GM23248 (cell line): ENCODE measurements around the gene P2RY11. TPM values are rescaled to one million over a fixed set of nuclear protein-coding genes. Genes with fewer than 3 reads are reported as not detected.

ENCODE experiments used
- DNase-seq: peaks from one replicate; pipeline ENCODE4 v3.0.0-alpha.2; 2015
- H2AFZ ChIP-seq: fragments of 200-600 bp; sonication (generic); 2 replicates; pipeline ENCODE4 v1.6.1; 2016; ENCODE audit warnings: antibody characterized with exemption
- H3F3A ChIP-seq: fragments of 200-600 bp; sonication (generic); 2 replicates; pipeline ENCODE4 v1.6.1; 2016; ENCODE audit warnings: mild to moderate bottlenecking, antibody characterized with exemption, mixed run types; ENCODE audit not compliant: insufficient read depth
- H3K27ac ChIP-seq: fragments of 200-600 bp; sonication (generic); 2 replicates; pipeline ENCODE4 v1.5.1; 2016; ENCODE audit warnings: mild to moderate bottlenecking
- H3K27me3 ChIP-seq: fragments of 200-600 bp; sonication (generic); replicated peaks from 2 replicates; pipeline ENCODE4 v1.6.1; 2016; ENCODE audit warnings: mild to moderate bottlenecking; ENCODE audit not compliant: insufficient read depth
- H3K36me3 ChIP-seq: fragments of 200-600 bp; sonication (generic); 2 replicates; pipeline ENCODE4 v1.6.1; 2016; ENCODE audit warnings: low read depth, mild to moderate bottlenecking
- H3K4me1 ChIP-seq: fragments of 200-600 bp; sonication (generic); 2 replicates; pipeline ENCODE4 v1.6.1; 2016; ENCODE audit warnings: mild to moderate bottlenecking; ENCODE audit not compliant: insufficient read depth
- H3K4me2 ChIP-seq: fragments of 200-600 bp; sonication (generic); one replicate; pipeline ENCODE4 v1.6.1; 2016; ENCODE audit warnings: mild to moderate bottlenecking; ENCODE audit not compliant: unreplicated experiment
- H3K4me3 ChIP-seq: fragments of 200-600 bp; sonication (generic); 2 replicates; pipeline ENCODE4 v1.5.1; 2016; ENCODE audit warnings: mild to moderate bottlenecking
- H3K79me2 ChIP-seq: fragments of 200-600 bp; sonication (generic); 2 replicates; pipeline ENCODE4 v1.6.1; 2016; ENCODE audit warnings: mild to moderate bottlenecking; ENCODE audit not compliant: insufficient read depth
- H3K9ac ChIP-seq: fragments of 200-600 bp; sonication (generic); 2 replicates; pipeline ENCODE4 v1.6.1; 2016; ENCODE audit warnings: mild to moderate bottlenecking
- H3K9me2 ChIP-seq: fragments of 200-600 bp; sonication (generic); 2 replicates; pipeline ENCODE4 v1.6.1; 2016; ENCODE audit warnings: mixed run types, mild to moderate bottlenecking, moderate library complexity; ENCODE audit not compliant: insufficient read depth
- H3K9me3 ChIP-seq: fragments of 200-600 bp; sonication (generic); one replicate; pipeline ENCODE4 v1.6.1; 2017; ENCODE audit warnings: low read depth
- H4K20me1 ChIP-seq: fragments of 200-600 bp; sonication (generic); 2 replicates; pipeline ENCODE4 v1.6.0; 2016; ENCODE audit not compliant: insufficient read depth
- EZH2 ChIP-seq: fragments of 200-600 bp; sonication (generic); IDR thresholded peaks from 2 replicates; pipeline ENCODE4 v1.6.1; 2018; ENCODE audit warnings: antibody characterized with exemption, mild to moderate bottlenecking; ENCODE audit not compliant: insufficient read depth, poor library complexity, severe bottlenecking
- EZH2phosphoT487 ChIP-seq: fragments of 200-600 bp; sonication (generic); IDR thresholded peaks from 2 replicates; pipeline ENCODE4 v1.6.1; 2018; ENCODE audit warnings: antibody characterized with exemption, moderate library complexity, mild to moderate bottlenecking, low read depth; ENCODE audit not compliant: insufficient read depth
- whole genome bisulfite sequencing, 2 experiments: methylation state at CpG; one replicate each; pipeline ENCODE4 v1.1.6; 2015 to 2017; ENCODE audit warnings: low lambda C conversion rate in 2 of 2, low coverage in 1 of 2; ENCODE audit errors: missing lambda C conversion rate in 2 of 2; 5-methylcytosine and 5-hydroxymethylcytosine counted together
- in situ Hi-C: fragments of 300-500 bp; cut with MboI; formaldehyde crosslinking; loops from 2 replicates; pipeline ENCODE4 v1.15.0; 2020
- polyA plus RNA-seq: library from polyadenylated mRNA; unstranded; fragments of >200 nt; fragmentation: Nextera tagmentation; extraction: Ambion mirVana; gene quantifications from 2 replicates; pipeline ENCODE4 v1.2.1, GENCODE V29; 2016
- total RNA-seq: library from RNA; depleted of rRNA; stranded (reverse); fragments of >200 nt; shearing (Covaris generic); gene quantifications from 2 replicates; pipeline ENCODE4 v1.2.3, GENCODE V29; 2014

The P2RY11 gene
- total and polyA plus RNA-seq, 2 experiments from 2014 or later: 2.8 to 6.3 TPM

DNA sequence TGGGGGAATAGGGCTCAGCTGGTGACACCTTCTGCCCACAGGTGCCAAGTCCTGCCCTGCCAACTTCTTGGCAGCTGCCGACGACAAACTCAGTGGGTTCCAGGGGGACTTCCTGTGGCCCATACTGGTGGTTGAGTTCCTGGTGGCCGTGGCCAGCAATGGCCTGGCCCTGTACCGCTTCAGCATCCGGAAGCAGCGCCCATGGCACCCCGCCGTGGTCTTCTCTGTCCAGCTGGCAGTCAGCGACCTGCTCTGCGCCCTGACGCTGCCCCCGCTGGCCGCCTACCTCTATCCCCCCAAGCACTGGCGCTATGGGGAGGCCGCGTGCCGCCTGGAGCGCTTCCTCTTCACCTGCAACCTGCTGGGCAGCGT is 2.1 kb downstream of the P2RY11 start:
- in situ Hi-C loops: no loop called here
- H3K4me3 ChIP-seq: no peak overlapping the region
- H3K36me3 ChIP-seq: peaks cover 17% of the 10 kb centered on the region
- no peaks in the 10 kb centered on the region for H3K9me3 ChIP-seq
- H3K27ac ChIP-seq: no peak overlapping the region
- DNase-seq: peak; percentile 26
- H3K4me1 ChIP-seq: peaks cover 4% of the 10 kb centered on the region; the same call in 1 of the 2 replicates
- H3F3A ChIP-seq: peaks cover 30% of the 10 kb centered on the region
- no peak for TF ChIP-seq EZH2phosphoT487
- TF ChIP-seq EZH2: no peak
- H3K4me2 ChIP-seq: no peak overlapping the region
- H3K79me2 ChIP-seq: peaks cover 37% of the 10 kb centered on the region
- H3K9me2 ChIP-seq: no peaks in the 10 kb centered on the region
- no peak overlapping the region for H2AFZ ChIP-seq
- 62 to 73% methylated on average over 15 to 19 of the region's 19 CpGs for WGBS, 2 experiments
- no peaks in the 10 kb centered on the region for H3K27me3 ChIP-seq
- no peaks in the 10 kb centered on the region for H4K20me1 ChIP-seq
- no peak overlapping the region for H3K9ac ChIP-seq

DNA sequence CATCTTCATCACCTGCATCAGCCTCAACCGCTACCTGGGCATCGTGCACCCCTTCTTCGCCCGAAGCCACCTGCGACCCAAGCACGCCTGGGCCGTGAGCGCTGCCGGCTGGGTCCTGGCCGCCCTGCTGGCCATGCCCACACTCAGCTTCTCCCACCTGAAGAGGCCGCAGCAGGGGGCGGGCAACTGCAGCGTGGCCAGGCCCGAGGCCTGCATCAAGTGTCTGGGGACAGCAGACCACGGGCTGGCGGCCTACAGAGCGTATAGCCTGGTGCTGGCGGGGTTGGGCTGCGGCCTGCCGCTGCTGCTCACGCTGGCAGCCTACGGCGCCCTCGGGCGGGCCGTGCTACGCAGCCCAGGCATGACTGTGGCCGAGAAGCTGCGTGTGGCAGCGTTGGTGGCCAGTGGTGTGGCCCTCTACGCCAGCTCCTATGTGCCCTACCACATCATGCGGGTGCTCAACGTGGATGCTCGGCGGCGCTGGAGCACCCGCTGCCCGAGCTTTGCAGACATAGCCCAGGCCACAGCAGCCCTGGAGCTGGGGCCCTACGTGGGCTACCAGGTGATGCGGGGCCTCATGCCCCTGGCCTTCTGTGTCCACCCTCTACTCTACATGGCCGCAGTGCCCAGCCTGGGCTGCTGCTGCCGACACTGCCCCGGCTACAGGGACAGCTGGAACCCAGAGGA is 2.6 kb downstream of the P2RY11 start:
- no peaks in the 10 kb centered on the region for H4K20me1 ChIP-seq
- in situ Hi-C loops: no loop called here

DNA sequence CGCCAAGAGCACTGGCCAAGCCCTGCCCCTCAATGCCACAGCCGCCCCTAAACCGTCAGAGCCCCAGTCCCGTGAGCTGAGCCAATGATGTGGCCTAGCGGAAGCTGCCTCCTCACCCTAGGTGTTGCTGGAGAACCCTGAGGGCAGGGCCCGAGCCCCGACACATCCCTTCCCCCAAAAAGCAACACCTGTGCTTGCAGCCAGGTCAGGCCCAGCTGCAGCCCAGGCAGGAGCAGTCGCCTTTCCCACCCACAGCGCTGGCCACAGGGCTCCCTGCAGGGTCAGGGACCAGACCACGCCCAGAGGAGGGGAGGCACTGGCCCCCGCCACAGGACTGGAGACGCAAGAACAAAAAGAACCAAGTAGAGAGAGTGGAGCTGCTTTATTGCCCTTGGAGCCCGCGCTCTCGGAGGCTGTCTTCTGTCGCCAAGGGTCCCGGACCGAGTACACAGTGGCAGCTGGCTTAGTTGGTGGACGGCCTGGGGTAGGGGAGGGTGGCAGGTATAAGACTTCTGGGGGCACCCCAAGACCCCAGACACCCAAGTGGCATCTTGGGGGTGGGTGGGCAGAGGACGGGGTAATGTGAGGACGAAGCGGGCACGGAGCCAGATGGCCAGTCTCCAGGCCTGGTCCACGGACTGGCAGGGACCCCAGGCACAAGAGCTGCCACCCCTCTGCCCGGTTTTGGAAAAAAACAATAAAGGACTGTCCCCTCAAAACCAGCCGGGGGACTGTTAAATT is 3.3 kb downstream of the P2RY11 start:
- in situ Hi-C loops: no loop called here
- DNase-seq: peak; percentile 34
- H3K79me2 ChIP-seq: peaks cover 36% of the 10 kb centered on the region
- H4K20me1 ChIP-seq: no peaks in the 10 kb centered on the region
- TF ChIP-seq EZH2phosphoT487 (no peak), EZH2 (no peak)
- H3K4me3 ChIP-seq: no peak overlapping the region
- 79 to 82% methylated on average over 21 to 26 of the region's 26 CpGs for WGBS, 2 experiments
- no peaks in the 10 kb centered on the region for H3K9me3 ChIP-seq
- no peak overlapping the region for H3K9ac ChIP-seq
- no peak overlapping the region for H2AFZ ChIP-seq
- H3K27me3 ChIP-seq: no peaks in the 10 kb centered on the region
- H3K27ac ChIP-seq: no peak overlapping the region
- H3K4me2 ChIP-seq: no peak overlapping the region
- H3K4me1 ChIP-seq: peaks cover 4% of the 10 kb centered on the region; the same call in 1 of the 2 replicates
- peaks cover 30% of the 10 kb centered on the region for H3F3A ChIP-seq
- no peaks in the 10 kb centered on the region for H3K9me2 ChIP-seq
- peaks cover 9% of the 10 kb centered on the region; the same call in 1 of the 2 replicates for H3K36me3 ChIP-seq

More for the DNA sequence above, 2.6 kb downstream of the P2RY11 start:
- Histone ChIP-seq H3K36me3 (peaks cover 12% of the 10 kb centered on the region; the same call in 1 of the 2 replicates), H3K9me2 (no peaks in the 10 kb centered on the region), H3K9ac (no peak overlapping the region), H3K4me1 (peaks cover 4% of the 10 kb centered on the region; the same call in 1 of the 2 replicates), H3K79me2 (peaks cover 37% of the 10 kb centered on the region), H3K4me3 (no peak overlapping the region), H3K27me3 (no peaks in the 10 kb centered on the region), H3F3A (peaks cover 30% of the 10 kb centered on the region), H3K27ac (no peak overlapping the region), H2AFZ (no peak overlapping the region), H3K9me3 (no peaks in the 10 kb centered on the region), H3K4me2 (no peak overlapping the region)
- TF ChIP-seq EZH2: no peak
- no peak for TF ChIP-seq EZH2phosphoT487
- 83 to 93% methylated on average over 38 to 43 of the region's 43 CpGs for WGBS, 2 experiments
- DNase-seq: peak; percentile 18

DNA sequence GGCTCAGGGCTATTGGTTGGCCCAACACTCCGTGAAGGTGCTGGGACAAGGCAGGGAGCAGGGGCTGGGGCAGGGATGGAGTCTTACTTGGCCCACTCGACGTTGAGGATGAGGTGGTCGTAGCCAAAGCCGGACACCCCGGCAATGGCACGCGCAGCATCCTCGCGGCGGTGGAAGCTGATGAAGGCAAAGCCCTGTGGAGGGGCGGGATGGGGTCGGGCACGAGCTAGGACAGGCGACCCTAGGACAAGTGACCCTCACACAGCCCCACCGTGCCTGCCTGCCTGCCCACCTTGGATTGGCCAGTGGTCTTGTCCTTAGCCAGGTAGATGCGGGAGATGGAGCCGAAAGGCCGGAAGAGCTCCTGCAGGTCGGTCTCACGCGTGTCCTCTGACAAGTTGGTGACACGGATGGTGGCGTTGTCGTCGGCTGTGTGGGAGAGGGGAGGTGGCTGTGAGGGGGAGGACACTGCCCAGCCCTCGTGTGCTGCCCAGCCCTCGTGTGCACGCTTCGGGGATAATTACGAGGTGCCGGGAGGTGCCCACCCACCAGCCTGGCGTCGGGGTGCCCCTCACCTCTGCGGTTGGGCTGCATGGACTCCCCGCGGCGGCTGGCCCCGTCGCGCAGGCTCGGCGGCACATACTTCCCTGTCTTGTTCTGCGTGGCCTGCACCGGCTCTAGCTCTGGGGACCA is 4.0 kb downstream of the P2RY11 start:
- Histone ChIP-seq H3K4me1 (peaks cover 4% of the 10 kb centered on the region; the same call in 1 of the 2 replicates), H4K20me1 (no peaks in the 10 kb centered on the region), H2AFZ (no peak overlapping the region), H3K9ac (no peak overlapping the region), H3K36me3 (peaks cover 9% of the 10 kb centered on the region; the same call in 1 of the 2 replicates), H3K9me2 (no peaks in the 10 kb centered on the region), H3K9me3 (no peaks in the 10 kb centered on the region), H3K27ac (no peak overlapping the region), H3K27me3 (no peaks in the 10 kb centered on the region), H3K4me3 (no peak overlapping the region), H3K79me2 (peaks cover 34% of the 10 kb centered on the region), H3K4me2 (no peak overlapping the region), H3F3A (peaks cover 31% of the 10 kb centered on the region)
- TF ChIP-seq EZH2 (no peak), EZH2phosphoT487 (no peak)
- WGBS, 2 experiments: 90% methylated on average over 40 to 45 of the region's 45 CpGs
- in situ Hi-C loops: no loop called here
- DNase-seq: peak; percentile 31
